GM13976 (cell line): ENCODE measurements around the gene PARP12.

ENCODE experiments used
- DNase-seq: peaks from one replicate; pipeline ENCODE4 v3.0.0; 2012; ENCODE audit warnings: low spot score
- in situ Hi-C: fragments of 300-500 bp; cut with MboI; formaldehyde crosslinking; loops from one replicate; pipeline ENCODE4 v1.12.0; 2022; ENCODE audit warnings: low sequenced_read_pairs, mixed read lengths, inconsistent platforms; ENCODE audit not compliant: unreplicated experiment
- TF ChIP-seq, protein P1 (sequence below): IDR thresholded peaks from 2 replicates; pipeline ENCODE4 v1.5.1; 2012; ENCODE audit warnings: borderline replicate concordance, mild to moderate bottlenecking; ENCODE audit not compliant: insufficient read depth; ENCODE audit errors: extremely low read depth, missing control alignments, control extremely low read depth

PARP12 gene

GRCh38 chr7:140014123-140014522 lies 48.6 kb downstream of the PARP12 start:
- TF ChIP-seq, protein P1, sequence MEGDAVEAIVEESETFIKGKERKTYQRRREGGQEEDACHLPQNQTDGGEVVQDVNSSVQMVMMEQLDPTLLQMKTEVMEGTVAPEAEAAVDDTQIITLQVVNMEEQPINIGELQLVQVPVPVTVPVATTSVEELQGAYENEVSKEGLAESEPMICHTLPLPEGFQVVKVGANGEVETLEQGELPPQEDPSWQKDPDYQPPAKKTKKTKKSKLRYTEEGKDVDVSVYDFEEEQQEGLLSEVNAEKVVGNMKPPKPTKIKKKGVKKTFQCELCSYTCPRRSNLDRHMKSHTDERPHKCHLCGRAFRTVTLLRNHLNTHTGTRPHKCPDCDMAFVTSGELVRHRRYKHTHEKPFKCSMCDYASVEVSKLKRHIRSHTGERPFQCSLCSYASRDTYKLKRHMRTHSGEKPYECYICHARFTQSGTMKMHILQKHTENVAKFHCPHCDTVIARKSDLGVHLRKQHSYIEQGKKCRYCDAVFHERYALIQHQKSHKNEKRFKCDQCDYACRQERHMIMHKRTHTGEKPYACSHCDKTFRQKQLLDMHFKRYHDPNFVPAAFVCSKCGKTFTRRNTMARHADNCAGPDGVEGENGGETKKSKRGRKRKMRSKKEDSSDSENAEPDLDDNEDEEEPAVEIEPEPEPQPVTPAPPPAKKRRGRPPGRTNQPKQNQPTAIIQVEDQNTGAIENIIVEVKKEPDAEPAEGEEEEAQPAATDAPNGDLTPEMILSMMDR = no peak
- in situ Hi-C loops = loop anchor here (25.0 kb wide), 1 partner anchor 527 kb away; the partner anchor contains the start of gene KLRG2
- DNase-seq = no peak

GRCh38 chr7:140013676-140014075 lies 49.1 kb downstream of the PARP12 start:
- in situ Hi-C loops = loop anchor here (25.0 kb wide), 1 partner anchor 526 kb away; the partner anchor contains the start of gene KLRG2
- DNase-seq = no peak

DNA sequence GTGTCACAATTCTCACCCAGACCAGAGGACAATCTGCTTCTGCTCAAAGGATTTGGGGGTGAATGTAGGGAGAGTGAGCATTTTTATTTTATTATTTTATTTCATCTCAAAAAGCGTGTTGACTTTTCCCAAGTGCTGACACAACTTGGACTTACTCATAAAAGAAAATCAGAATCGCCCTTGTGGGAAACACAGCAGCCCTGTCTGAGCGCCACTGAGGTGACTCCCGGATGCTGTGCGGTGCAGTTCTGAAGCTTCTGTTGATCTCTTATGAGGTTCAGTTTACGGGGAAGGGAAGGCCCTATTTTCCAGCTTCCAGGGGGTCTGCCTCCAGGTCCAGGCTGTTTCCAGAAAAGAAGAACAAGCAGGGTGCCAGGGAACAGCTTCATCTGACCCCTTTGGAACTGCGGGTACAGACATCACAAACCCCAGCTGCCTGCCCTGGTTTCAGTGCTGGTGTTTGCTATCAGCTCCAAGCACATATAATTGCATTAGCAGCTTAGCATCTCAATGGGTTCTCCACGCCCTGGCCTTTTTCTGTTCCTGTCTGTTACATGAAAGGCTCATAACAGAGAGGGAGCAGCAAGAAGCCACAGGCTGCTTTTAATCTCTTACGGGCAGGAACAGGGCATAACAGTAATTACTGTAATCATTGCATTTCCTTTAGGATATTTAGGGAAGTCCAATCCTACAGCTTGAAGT lies 52.4 kb downstream of the PARP12 start:
- TF ChIP-seq, protein P1 = no peak
- in situ Hi-C loops = loop anchor here (25.0 kb wide), 1 partner anchor 523 kb away; the partner anchor contains the start of gene KLRG2
- no peak for DNase-seq

More at GRCh38 chr7:140013676-140014075, 49.1 kb downstream of the PARP12 start:
- TF ChIP-seq, protein P1 = no peak

- TF ChIP-seq, protein P1 = no peak
- in situ Hi-C loops = loop anchor here (10.0 to 25.0 kb wide), 2 partner anchors 365 to 522 kb away; partner anchors contain the start of gene KLRG2
Observed at GRCh38 chr7:140009735-140010134, 53.0 kb downstream of the PARP12 start.

GRCh38 chr7:140008755-140009610 lies 53.8 kb downstream of the PARP12 start:
- no peak for DNase-seq
- TF ChIP-seq, protein P1 = no peak
- in situ Hi-C loops = loop anchor here (10.0 to 25.0 kb wide), 2 partner anchors 364 to 522 kb away; partner anchors contain the start of gene KLRG2

More at GRCh38 chr7:140009735-140010134, 53.0 kb downstream of the PARP12 start:
- DNase-seq = no peak

DNA sequence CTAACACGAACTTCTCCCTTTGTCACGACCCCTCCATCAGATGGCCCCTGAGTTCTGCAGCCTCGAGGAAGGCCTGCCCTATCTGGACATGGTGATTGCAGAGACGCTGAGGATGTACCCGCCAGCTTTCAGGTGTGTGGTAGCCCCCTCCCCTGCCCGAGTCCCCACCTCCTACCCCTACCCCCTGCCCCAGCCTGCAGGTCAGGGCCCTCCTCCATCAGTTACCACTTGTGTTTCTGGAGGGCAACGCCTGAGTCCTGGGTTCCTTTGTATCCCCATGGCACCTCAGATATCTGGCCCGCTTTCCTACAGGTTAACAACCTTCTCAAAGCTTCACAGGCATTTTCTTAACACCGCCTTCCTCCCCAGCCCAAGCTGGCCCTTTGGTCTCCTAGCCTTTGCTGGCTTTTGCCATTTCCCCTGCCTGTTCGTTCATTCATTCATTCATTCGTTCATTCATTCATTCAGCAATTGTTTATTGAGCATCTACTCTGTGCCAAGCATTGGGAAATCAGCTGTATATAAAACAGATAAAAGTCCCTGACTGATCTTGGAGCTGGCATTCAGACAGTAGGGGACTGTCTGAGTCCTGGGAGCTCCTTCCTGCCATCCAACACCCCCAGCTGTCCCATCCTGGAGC lies 55.6 kb downstream of the PARP12 start:
- no peak for DNase-seq
- in situ Hi-C loops = loop anchor here (10.0 to 25.0 kb wide), 2 partner anchors 362 to 520 kb away; partner anchors contain the start of gene KLRG2
- TF ChIP-seq, protein P1 = no peak
